Glutamatergic neuron (in vitro differentiated cells): ENCODE data around the gene HABP4. TPM values are rescaled to one million over a fixed set of nuclear protein-coding genes. Genes with fewer than 3 reads are reported as not detected.

ENCODE experiments used
- DNase-seq: peaks from one replicate; pipeline ENCODE4 v3.0.0; 2022
- H3K27ac Mint-ChIP-seq: one replicate; pipeline ENCODE4 v1.8.0; 2020; ENCODE audit warnings: mild to moderate bottlenecking, mixed read lengths, inconsistent platforms; ENCODE audit not compliant: unreplicated experiment
- H3K27me3 Mint-ChIP-seq: one replicate; pipeline ENCODE4 v1.8.0; 2020; ENCODE audit warnings: mild to moderate bottlenecking, moderate library complexity, mixed read lengths, inconsistent platforms; ENCODE audit not compliant: unreplicated experiment
- H3K36me3 Mint-ChIP-seq: one replicate; pipeline ENCODE4 v1.8.0; 2020; ENCODE audit warnings: mild to moderate bottlenecking, mixed read lengths, inconsistent platforms; ENCODE audit not compliant: unreplicated experiment
- H3K4me1 Mint-ChIP-seq: one replicate; pipeline ENCODE4 v1.8.0; 2020; ENCODE audit warnings: mild to moderate bottlenecking, low read depth, mixed read lengths, inconsistent platforms; ENCODE audit not compliant: unreplicated experiment
- H3K4me3 Mint-ChIP-seq: one replicate; pipeline ENCODE4 v1.8.0; 2020; ENCODE audit warnings: mild to moderate bottlenecking, mixed read lengths, inconsistent platforms; ENCODE audit not compliant: unreplicated experiment
- H3K9me3 Mint-ChIP-seq: one replicate; pipeline ENCODE4 v1.8.0; 2020; ENCODE audit warnings: mild to moderate bottlenecking, moderate library complexity, mixed read lengths, inconsistent platforms; ENCODE audit not compliant: unreplicated experiment
- total RNA-seq: library from RNA; stranded (reverse); fragmentation: NEBNext Ultra II Directional; extraction: Animal tissue kit (Norgen Biotek cat#: 25700); gene quantifications from one replicate; pipeline ENCODE4 v1.2.1, GENCODE V29; 2021; ENCODE audit not compliant: unreplicated experiment
- TF ChIP-seq, protein P1 (sequence below): fragments of 200-600 bp; sonication (generic); IDR thresholded peaks from one replicate; pipeline ENCODE4 v1.5.0; 2021; ENCODE audit not compliant: partially characterized antibody, unreplicated experiment

The HABP4 gene
- total RNA-seq, 1 donor from 2014 or later, result 21.4 TPM

- H3K4me1 Mint-ChIP-seq, result no peaks in the 10 kb centered on the region
- no peak overlapping the region for H3K27ac Mint-ChIP-seq
- H3K27me3 Mint-ChIP-seq, result peaks cover 3% of the 10 kb centered on the region
- TF ChIP-seq, protein P1, sequence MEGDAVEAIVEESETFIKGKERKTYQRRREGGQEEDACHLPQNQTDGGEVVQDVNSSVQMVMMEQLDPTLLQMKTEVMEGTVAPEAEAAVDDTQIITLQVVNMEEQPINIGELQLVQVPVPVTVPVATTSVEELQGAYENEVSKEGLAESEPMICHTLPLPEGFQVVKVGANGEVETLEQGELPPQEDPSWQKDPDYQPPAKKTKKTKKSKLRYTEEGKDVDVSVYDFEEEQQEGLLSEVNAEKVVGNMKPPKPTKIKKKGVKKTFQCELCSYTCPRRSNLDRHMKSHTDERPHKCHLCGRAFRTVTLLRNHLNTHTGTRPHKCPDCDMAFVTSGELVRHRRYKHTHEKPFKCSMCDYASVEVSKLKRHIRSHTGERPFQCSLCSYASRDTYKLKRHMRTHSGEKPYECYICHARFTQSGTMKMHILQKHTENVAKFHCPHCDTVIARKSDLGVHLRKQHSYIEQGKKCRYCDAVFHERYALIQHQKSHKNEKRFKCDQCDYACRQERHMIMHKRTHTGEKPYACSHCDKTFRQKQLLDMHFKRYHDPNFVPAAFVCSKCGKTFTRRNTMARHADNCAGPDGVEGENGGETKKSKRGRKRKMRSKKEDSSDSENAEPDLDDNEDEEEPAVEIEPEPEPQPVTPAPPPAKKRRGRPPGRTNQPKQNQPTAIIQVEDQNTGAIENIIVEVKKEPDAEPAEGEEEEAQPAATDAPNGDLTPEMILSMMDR, result no peak
- peaks cover 2% of the 10 kb centered on the region for H3K9me3 Mint-ChIP-seq
- no peak for DNase-seq
- H3K36me3 Mint-ChIP-seq, result peaks cover 3% of the 10 kb centered on the region
- H3K4me3 Mint-ChIP-seq, result no peak overlapping the region
These were observed 40.6 kb downstream of the HABP4 start for GRCh38 chr9:96490534-96491078.

- Mint-ChIP-seq H3K9me3 (peaks cover 2% of the 10 kb centered on the region), H3K4me3 (no peak overlapping the region), H3K36me3 (no peaks in the 10 kb centered on the region), H3K27ac (no peak overlapping the region), H3K4me1 (no peaks in the 10 kb centered on the region), H3K27me3 (peaks cover 3% of the 10 kb centered on the region)
- no peak for DNase-seq
- TF ChIP-seq, protein P1, result no peak
These were observed 41.3 kb downstream of the HABP4 start for GRCh38 chr9:96491079-96491879.

DNA sequence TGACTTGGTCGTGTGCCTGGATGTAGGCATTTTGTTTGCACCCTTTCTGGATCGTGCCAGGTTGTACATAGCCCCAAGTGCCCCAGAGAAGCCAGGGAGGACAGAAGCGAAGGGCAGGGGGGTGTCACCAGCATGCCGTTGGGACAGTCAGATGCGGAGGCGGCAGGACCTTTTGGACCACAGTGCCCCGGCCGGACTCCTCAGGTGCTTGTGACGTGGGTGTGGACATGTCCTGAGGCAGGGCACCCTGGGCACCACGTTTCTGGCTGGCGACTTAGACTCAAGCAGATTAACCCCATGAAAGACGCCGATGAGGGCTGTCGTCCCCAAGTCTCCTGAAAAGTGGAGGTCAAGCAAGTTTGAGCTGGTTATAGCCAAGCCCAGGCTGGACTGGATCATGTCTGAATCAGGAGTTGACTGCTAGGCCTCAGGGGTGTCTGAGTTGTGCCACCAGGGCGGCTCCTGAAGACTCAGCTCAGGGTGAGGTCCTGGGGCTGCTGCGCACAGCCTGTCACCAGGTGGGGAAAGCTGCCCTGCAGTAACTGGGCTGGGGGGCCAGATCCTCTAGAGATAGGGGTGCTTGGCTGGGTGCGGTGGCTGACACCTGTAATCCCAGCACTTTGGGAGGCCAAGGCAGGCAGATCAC, 42.0 kb downstream of the HABP4 start:
- Mint-ChIP-seq H3K4me3 (no peak overlapping the region), H3K4me1 (no peaks in the 10 kb centered on the region), H3K27ac (no peak overlapping the region), H3K27me3 (peaks cover 3% of the 10 kb centered on the region), H3K36me3 (no peaks in the 10 kb centered on the region), H3K9me3 (peaks cover 2% of the 10 kb centered on the region)
- DNase-seq, result no peak
- TF ChIP-seq, protein P1, result no peak

GRCh38 chr9:96492993-96493531, 43.1 kb downstream of the HABP4 start:
- Mint-ChIP-seq H3K36me3 (no peaks in the 10 kb centered on the region), H3K27ac (no peak overlapping the region), H3K4me3 (no peak overlapping the region), H3K9me3 (peaks cover 5% of the 10 kb centered on the region), H3K4me1 (peaks cover 2% of the 10 kb centered on the region), H3K27me3 (peaks cover 3% of the 10 kb centered on the region)
- no peak for DNase-seq
- TF ChIP-seq, protein P1, result no peak
